H7 (cell line): ENCODE results near the gene MRPL4. TPM values are rescaled to one million over a fixed set of nuclear protein-coding genes. Genes with fewer than 3 reads are reported as not detected.

ENCODE experiments used
- DNase-seq: peaks from one replicate; pipeline ENCODE4 v3.0.0; 2012
- H3K27me3 ChIP-seq: 2 replicates; pipeline ENCODE4 v1.6.0; 2011; ENCODE audit warnings: mild to moderate bottlenecking, low read length; ENCODE audit not compliant: control insufficient read depth, insufficient read depth
- H3K36me3 ChIP-seq: replicated peaks from 2 replicates; pipeline ENCODE4 v1.5.1; 2011; ENCODE audit warnings: low read length; ENCODE audit not compliant: control insufficient read depth, insufficient read depth
- H3K4me3 ChIP-seq: 2 replicates; pipeline ENCODE4 v1.5.1; 2011; ENCODE audit warnings: low read depth, mild to moderate bottlenecking, control low read depth, low read length, moderate library complexity; ENCODE audit not compliant: insufficient read depth
- total RNA-seq: library from RNA; depleted of rRNA; stranded (reverse); fragments of >200 nt; shearing (Covaris generic); gene quantifications from 2 replicates; pipeline ENCODE4 v1.2.3, GENCODE V29; 2014; rRNA removed

The MRPL4 gene
- total RNA-seq, 1 experiment from 2014 or later = 174 TPM

- H3K4me3 ChIP-seq = no peak overlapping the region
- peak; percentile 65 for DNase-seq
Observed at GRCh38 chr19:10293637-10294367, 41.8 kb downstream of the MRPL4 start.

GRCh38 chr19:10294368-10294697, 42.3 kb downstream of the MRPL4 start:
- H3K27me3 ChIP-seq = peaks cover 77% of the 10 kb centered on the region
- H3K4me3 ChIP-seq = no peak overlapping the region
- H3K36me3 ChIP-seq = no peaks in the 10 kb centered on the region
- peak; percentile 89 for DNase-seq

More at GRCh38 chr19:10293637-10294367, 41.8 kb downstream of the MRPL4 start:
- Histone ChIP-seq H3K36me3 (no peaks in the 10 kb centered on the region), H3K27me3 (peaks cover 83% of the 10 kb centered on the region)

GRCh38 chr19:10295305-10295846, 43.4 kb downstream of the MRPL4 start:
- H3K27me3 ChIP-seq = peaks cover 68% of the 10 kb centered on the region

GRCh38 chr19:10295847-10296591, 44.0 kb downstream of the MRPL4 start:
- peak; percentile 93 for DNase-seq
- peak overlapping the region; percentile 40 for H3K4me3 ChIP-seq

More at GRCh38 chr19:10295305-10295846, 43.4 kb downstream of the MRPL4 start:
- DNase-seq = peak; percentile 90
- Histone ChIP-seq H3K36me3 (no peaks in the 10 kb centered on the region), H3K4me3 (peak overlapping the region; percentile 40; the same call in 1 of the 2 replicates)

GRCh38 chr19:10299545-10300458, 47.8 kb downstream of the MRPL4 start:
- Histone ChIP-seq H3K4me3 (no peak overlapping the region), H3K27me3 (peaks cover 25% of the 10 kb centered on the region), H3K36me3 (no peaks in the 10 kb centered on the region)
- peak; percentile 23 for DNase-seq

More at GRCh38 chr19:10295847-10296591, 44.0 kb downstream of the MRPL4 start:
- Histone ChIP-seq H3K27me3 (peaks cover 62% of the 10 kb centered on the region), H3K36me3 (no peaks in the 10 kb centered on the region)

- Histone ChIP-seq H3K4me3 (no peak overlapping the region), H3K36me3 (no peaks in the 10 kb centered on the region), H3K27me3 (no peaks in the 10 kb centered on the region)
- no peak for DNase-seq
Observed at GRCh38 chr19:10305139-10305806, 53.3 kb downstream of the MRPL4 start.

GRCh38 chr19:10306327-10306726, 54.3 kb downstream of the MRPL4 start:
- no peak for DNase-seq
- Histone ChIP-seq H3K36me3 (no peaks in the 10 kb centered on the region; the same call in 1 of the 2 replicates), H3K4me3 (no peak overlapping the region), H3K27me3 (no peaks in the 10 kb centered on the region)

GRCh38 chr19:10309423-10309822, 57.4 kb downstream of the MRPL4 start, which contains the start of gene ZGLP1:
Gene ZGLP1 (minus strand): TSS chr19:10309815.
- H3K4me3 ChIP-seq = no peak within 1 kb of the TSS
- H3K27me3 ChIP-seq = no peaks in the 10 kb centered on the region
- peak; percentile 47 for DNase-seq
- H3K36me3 ChIP-seq = no peaks in the 10 kb centered on the region; the same call in 1 of the 2 replicates

Other genes with a start within 250 kb of the MRPL4 start
- 0.62 and 1.4 TPM in 2 replicates for gene COL5A3, start 241.7 kb upstream of the MRPL4 start, total RNA-seq
- gene RDH8, start 238.7 kb upstream of the MRPL4 start, total RNA-seq = not detected in 2 replicates
- gene SHFL, start 165.9 kb upstream of the MRPL4 start, total RNA-seq = 14.4 and 20.4 TPM in 2 replicates
- gene ANGPTL6, start 149.5 kb upstream of the MRPL4 start, total RNA-seq = 0.15 TPM in 1 of 2 replicates, not detected in the other
- 52.9 and 54.4 TPM in 2 replicates for gene PPAN, start 145.9 kb upstream of the MRPL4 start, total RNA-seq
- 0.87 and 6.2 TPM in 2 replicates for gene P2RY11, start 140.5 kb upstream of the MRPL4 start, total RNA-seq
- gene EIF3G, start 132.3 kb upstream of the MRPL4 start, total RNA-seq = 354 and 376 TPM in 2 replicates
- 128 and 129 TPM in 2 replicates for gene DNMT1, start 57.3 kb upstream of the MRPL4 start, total RNA-seq
- gene S1PR2, start 20.9 kb upstream of the MRPL4 start, total RNA-seq = 7.4 and 8.9 TPM in 2 replicates
- gene ICAM1, start 18.9 kb downstream of the MRPL4 start, total RNA-seq = 2.8 and 6.1 TPM in 2 replicates
- 1.7 and 2.4 TPM in 2 replicates for gene ICAM4, start 34.7 kb downstream of the MRPL4 start, total RNA-seq
- gene ICAM5, start 37.7 kb downstream of the MRPL4 start, total RNA-seq = 0.83 and 3.7 TPM in 2 replicates
- 0.17 and 0.85 TPM in 2 replicates for gene ZGLP1, start 57.6 kb downstream of the MRPL4 start, total RNA-seq
- 22.3 and 40.8 TPM in 2 replicates for gene FDX2, start 63.8 kb downstream of the MRPL4 start, total RNA-seq
- 32.2 and 36.1 TPM in 2 replicates for gene RAVER1, start 81.3 kb downstream of the MRPL4 start, total RNA-seq
- gene ICAM3, start 87.4 kb downstream of the MRPL4 start, total RNA-seq = 15.2 and 16.1 TPM in 2 replicates
- gene TYK2, start 128.4 kb downstream of the MRPL4 start, total RNA-seq = 48.0 and 48.3 TPM in 2 replicates
- 226 and 254 TPM in 2 replicates for gene CDC37, start 151.3 kb downstream of the MRPL4 start, total RNA-seq
- gene PDE4A, start 168.3 kb downstream of the MRPL4 start, total RNA-seq = 2.3 and 2.6 TPM in 2 replicates